HG03565 (cell line): ENCODE data around the gene CDC27.
"Not testable (repeated sequence)": the region's sequence is repeated elsewhere in the genome, so short reads cannot be mapped to it uniquely, and the experiment has no call there.

Experiments used
- ATAC-seq: cut with Tn5 transposase; IDR thresholded peaks from one replicate; pipeline ENCODE4 v1.9.1; 2021; ENCODE audit warnings: mild to moderate bottlenecking, moderate library complexity; ENCODE audit not compliant: unreplicated experiment

CDC27 gene

GRCh38 chr17:47220531-47220999, 31.5 kb upstream of the CDC27 start:
- ATAC-seq, result no peak

GRCh38 chr17:47219621-47220475, 30.8 kb upstream of the CDC27 start:
- ATAC-seq, result no peak

GRCh38 chr17:47218896-47219430, 29.9 kb upstream of the CDC27 start:
- no peak for ATAC-seq

GRCh38 chr17:47217279-47217678, 28.2 kb upstream of the CDC27 start:
- ATAC-seq, result not testable (repeated sequence)

GRCh38 chr17:47216821-47217220, 27.7 kb upstream of the CDC27 start:
- ATAC-seq, result not testable (repeated sequence)

DNA sequence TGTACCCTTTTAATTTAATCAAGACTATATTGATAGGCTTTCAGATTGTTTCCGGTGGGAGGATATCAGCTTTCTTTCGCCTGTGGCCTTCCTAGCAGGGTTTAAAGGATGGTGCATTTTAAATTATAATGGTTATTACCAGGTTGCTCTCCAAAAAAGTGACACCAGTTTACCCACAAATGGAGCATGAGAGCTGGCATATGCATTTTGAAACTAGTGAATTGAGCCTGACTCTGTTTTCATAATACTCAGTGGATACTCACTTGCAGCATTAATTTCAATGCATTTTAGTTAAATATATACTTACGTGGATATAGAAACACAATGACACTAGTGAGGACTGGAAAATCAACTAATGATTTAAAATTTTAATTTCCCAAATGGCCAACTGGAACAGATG, 25.8 kb upstream of the CDC27 start:
- ATAC-seq, result no peak

- ATAC-seq, result no peak
Observed at GRCh38 chr17:47213540-47213939, 24.4 kb upstream of the CDC27 start.

GRCh38 chr17:47212458-47212857, 23.4 kb upstream of the CDC27 start:
- ATAC-seq, result no peak

DNA sequence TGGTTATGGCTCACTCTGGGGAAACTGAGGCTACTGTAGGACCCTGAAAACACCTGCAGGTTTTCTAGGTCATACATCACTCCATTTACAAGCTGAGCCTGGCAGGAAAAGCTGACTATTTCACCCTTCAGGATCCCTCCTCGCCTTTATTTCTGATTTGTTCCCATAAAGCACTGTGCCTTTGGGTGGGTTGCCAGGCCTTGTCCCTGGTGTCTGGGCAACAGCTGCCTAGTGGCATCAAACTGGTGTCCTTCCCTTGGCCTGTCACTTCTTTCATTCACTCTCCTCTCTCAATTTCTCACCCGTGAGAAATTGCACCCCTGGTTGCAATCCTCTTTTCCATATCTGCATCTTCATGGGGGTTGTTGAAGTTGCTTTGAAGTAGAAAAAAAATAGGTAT, 21.7 kb upstream of the CDC27 start:
- no peak for ATAC-seq

- no peak for ATAC-seq
Observed at GRCh38 chr17:47210105-47210504, 21.0 kb upstream of the CDC27 start.

DNA sequence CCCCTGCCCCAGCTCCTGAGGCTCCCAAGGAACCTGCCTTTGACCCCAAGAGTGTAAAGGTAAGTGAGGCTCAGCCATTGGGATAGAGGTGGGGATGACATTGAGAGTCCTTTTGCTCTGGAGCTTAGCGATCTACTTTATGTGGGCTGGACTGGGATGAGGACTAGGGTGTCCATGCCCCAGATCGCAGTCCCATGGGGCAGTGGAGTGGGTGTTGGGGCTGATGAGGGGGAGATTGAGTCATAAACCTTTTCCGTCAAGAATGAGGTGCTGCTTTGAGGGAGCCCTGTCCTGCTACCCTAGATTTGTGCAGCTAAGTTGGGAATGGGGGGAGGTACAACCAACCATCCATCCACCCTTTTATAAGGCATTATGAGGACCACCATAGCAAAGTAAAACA, 20.4 kb upstream of the CDC27 start:
- no peak for ATAC-seq

- no peak for ATAC-seq
Observed at GRCh38 chr17:47208744-47209488, 19.8 kb upstream of the CDC27 start, which contains the start of gene MYL4. Gene MYL4 (plus strand): TSS chr17:47209348. CDS start chr17:47209423, 75 bp downstream.

GRCh38 chr17:47207143-47208067, 18.3 kb upstream of the CDC27 start:
- ATAC-seq, result no peak

DNA sequence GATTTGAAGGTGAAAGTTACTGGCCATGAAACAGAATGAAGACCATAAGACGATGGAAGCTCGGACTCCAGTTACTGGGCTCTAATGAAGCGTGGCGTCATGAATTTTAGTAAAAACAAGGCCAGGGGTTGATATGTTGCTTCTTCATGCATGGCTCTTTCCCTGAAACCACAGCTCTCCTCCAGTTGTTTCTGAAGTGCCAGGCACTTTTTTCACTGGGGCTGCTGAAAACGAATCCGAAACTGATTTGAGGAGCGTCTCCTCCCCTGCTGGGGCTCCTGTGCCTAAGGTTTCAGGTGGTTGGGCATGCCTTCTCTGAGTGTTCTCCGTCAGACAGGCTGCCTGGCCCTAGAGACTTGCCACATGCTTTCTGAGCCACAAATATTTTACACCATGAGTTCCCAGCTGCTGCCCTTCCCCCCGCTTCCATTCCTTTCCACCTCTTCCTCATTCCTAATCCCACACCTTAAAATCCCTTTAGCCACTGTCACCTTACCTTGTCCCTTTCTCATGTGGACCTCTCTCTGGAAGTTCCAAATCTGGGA, 16.4 kb upstream of the CDC27 start:
- no peak for ATAC-seq

DNA sequence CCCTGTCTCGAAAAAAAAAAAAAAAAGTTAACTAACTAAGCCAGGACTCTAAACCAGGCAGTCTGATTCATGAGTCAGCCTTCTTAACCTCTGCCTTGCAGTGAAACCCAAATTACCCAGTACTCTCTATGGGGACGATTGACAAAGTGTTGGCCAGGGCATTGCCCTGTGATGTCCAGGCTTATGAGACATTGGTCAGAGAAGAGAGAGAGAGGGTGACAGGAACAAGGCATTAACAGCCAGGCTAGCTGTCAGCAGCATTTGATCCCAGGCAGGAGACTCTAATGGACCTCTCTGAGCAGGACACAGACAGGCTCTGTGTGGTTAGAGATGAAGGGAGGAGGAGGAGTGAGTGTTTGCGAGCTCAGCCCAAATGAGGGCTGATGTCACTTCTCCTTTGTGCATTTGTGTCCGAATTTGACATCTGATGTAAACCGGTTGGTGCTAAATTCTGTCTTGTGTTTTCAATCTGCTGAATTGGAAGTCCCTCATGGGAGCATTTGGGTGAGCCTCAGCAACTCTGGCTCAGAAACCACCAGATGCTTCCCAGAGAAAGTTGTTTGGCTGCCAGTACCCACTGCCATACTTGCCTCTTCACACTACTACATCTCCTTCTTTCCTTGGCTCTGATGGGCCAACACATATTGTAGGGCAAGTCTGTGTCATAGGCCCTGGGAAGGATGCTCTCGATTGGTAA, 15.8 kb upstream of the CDC27 start:
- no peak for ATAC-seq

DNA sequence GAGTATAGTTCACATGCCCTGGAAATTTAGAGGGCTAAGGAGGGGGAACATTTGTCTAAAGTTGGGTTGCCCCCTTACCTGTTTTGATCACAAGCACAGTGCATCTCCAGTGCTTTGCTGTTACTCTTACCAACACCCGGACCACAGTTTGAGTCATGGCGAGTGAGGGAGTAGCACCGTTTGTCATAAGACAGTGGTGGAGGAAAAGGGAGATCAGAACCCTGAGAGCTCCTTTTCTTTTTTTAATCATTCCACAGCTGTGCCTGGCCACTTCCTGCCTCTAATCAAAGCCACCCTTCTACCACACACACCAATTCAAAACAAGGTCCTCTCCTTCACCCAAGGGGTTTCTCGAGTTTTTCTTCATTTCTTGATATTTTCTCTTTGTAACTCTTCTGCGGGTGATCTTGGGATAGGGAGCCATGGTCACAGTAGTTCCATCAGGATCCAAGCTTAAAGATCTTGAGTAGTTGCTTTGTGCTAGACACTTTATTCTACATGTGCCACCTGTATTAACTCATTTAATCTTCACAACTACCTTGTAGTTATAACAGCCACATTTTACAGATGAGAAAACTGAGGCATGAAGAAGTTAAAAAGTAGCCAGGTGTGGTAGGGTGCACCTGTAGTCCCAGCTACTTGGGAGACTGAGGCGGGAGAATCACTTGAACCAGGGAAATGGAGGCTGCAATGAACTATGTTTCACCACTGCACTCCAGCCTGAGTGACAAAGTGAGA, 15.1 kb upstream of the CDC27 start:
- ATAC-seq, result no peak

- no peak for ATAC-seq
Observed at GRCh38 chr17:47201166-47201565, 12.1 kb upstream of the CDC27 start.

DNA sequence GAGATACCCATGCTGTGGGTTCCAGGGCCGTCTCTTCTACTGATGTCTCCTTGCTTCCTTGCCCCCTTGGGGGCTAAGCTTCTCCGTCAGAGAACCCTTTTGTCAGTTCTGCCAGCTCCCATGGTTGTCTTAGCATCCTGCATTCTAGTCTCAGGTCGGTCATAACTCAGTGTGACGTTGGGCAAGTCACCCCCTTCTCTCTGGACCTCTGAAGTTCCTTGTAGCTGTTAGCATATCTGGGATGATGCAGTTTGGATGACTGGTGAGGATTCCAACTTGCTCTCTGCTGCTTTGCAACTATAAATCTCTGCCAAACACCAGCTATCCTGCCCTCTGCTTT, 11.2 kb upstream of the CDC27 start:
- ATAC-seq, result no peak

GRCh38 chr17:47199627-47200324, 10.7 kb upstream of the CDC27 start:
- ATAC-seq, result no peak
